Measurements from ENCODE around the gene CDC42EP3. TPM values are rescaled to one million over a fixed set of nuclear protein-coding genes. Genes with fewer than 3 reads are reported as not detected.

Gene CDC42EP3
- 100 to 1,000 TPM in 1 of 3 donors, 10 to 100 TPM in 2; 80.7 to 170 (median 81.3) TPM for polyA plus RNA-seq

GRCh38 chr2:37671009-37671815 lies at the start of gene CDC42EP3:
TSS of gene CDC42EP3 (minus strand) at chr2:37671642. CDS start at chr2:37646587, 25,055 bp downstream.
- peak within 1 kb of the TSS; percentile 88 to 95 (median 93) for H3K27ac Mint-ChIP-seq
- peak; percentile 70 to 74 (median 73) for DNase-seq
- H3K4me1 Mint-ChIP-seq, result peaks cover 49 to 70% of the 10 kb centered on the region in 2 donors
- peaks cover 9 to 16% (median 13%) of the 10 kb centered on the region in 3 donors for H3K27me3 Mint-ChIP-seq (ENCODE audit: low read depth in 3 of 3)
- no peaks in the 10 kb centered on the region for H3K9me3 Mint-ChIP-seq
- H3K4me3 Mint-ChIP-seq, result peak within 1 kb of the TSS; percentile 92 to 95 (median 94)
- peaks cover 0 to 3% (median 0%) of the 10 kb centered on the region in 3 donors for H3K36me3 Mint-ChIP-seq

- Mint-ChIP-seq H3K27me3 (ENCODE audit: low read depth in 3 of 3) (peaks cover 0 to 3% (median 0%) of the 10 kb centered on the region in 3 donors), H3K9me3 (peaks cover 0 to 3% (median under 1%) of the 10 kb centered on the region in 6 donors), H3K4me1 (peaks cover 6 to 9% of the 10 kb centered on the region in 2 donors), H3K27ac (no peak overlapping the region), H3K36me3 (peaks cover 5% of the 10 kb centered on the region in 3 donors), H3K4me3 (no peak overlapping the region)
- no peak for DNase-seq
These were observed 49.7 kb upstream of the CDC42EP3 start for GRCh38 chr2:37721201-37721560.

GRCh38 chr2:37720533-37721200 lies 49.2 kb upstream of the CDC42EP3 start:
- peaks cover 5 to 10% (median 5%) of the 10 kb centered on the region in 3 donors for H3K36me3 Mint-ChIP-seq
- peak in 2 of 3 donors; percentile 3 to 7 for DNase-seq
- H3K27me3 Mint-ChIP-seq (ENCODE audit: low read depth in 3 of 3), result peaks cover 0 to 3% (median 0%) of the 10 kb centered on the region in 3 donors
- peaks cover 0 to 5% (median 2%) of the 10 kb centered on the region in 6 donors for H3K9me3 Mint-ChIP-seq
- H3K4me3 Mint-ChIP-seq, result no peak overlapping the region
- peaks cover 6 to 9% of the 10 kb centered on the region in 2 donors for H3K4me1 Mint-ChIP-seq
- H3K27ac Mint-ChIP-seq, result no peak overlapping the region

- Mint-ChIP-seq H3K27ac (no peak overlapping the region), H3K9me3 (peaks cover 2 to 12% (median 6%) of the 10 kb centered on the region in 6 donors), H3K27me3 (ENCODE audit: low read depth in 3 of 3) (peaks cover 0 to 3% (median 0%) of the 10 kb centered on the region in 3 donors), H3K36me3 (peaks cover 5 to 12% (median 11%) of the 10 kb centered on the region in 3 donors), H3K4me3 (no peak overlapping the region), H3K4me1 (peaks cover 9 to 22% of the 10 kb centered on the region in 2 donors)
- no peak for DNase-seq
These were observed 47.2 kb upstream of the CDC42EP3 start for GRCh38 chr2:37718515-37719161.

- Mint-ChIP-seq H3K27ac (peak overlapping the region in 5 of 6 donors; percentile 23 to 58 (median 51)), H3K4me1 (peaks cover 33 to 48% of the 10 kb centered on the region in 2 donors), H3K27me3 (ENCODE audit: low read depth in 3 of 3) (peaks cover 0 to 5% (median 0%) of the 10 kb centered on the region in 3 donors), H3K36me3 (peaks cover 5 to 8% (median 8%) of the 10 kb centered on the region in 3 donors), H3K9me3 (peaks cover 2 to 12% (median 5%) of the 10 kb centered on the region in 6 donors), H3K4me3 (peak overlapping the region in 4 of 5 donors; percentile 30 to 66 (median 40))
- DNase-seq, result peak in 2 of 3 donors; percentile 2 to 3
These were observed 41.8 kb upstream of the CDC42EP3 start for GRCh38 chr2:37713258-37713700.

GRCh38 chr2:37711831-37712230 lies 40.4 kb upstream of the CDC42EP3 start:
- Mint-ChIP-seq H3K4me3 (peak overlapping the region; percentile 6 to 72 (median 65)), H3K27ac (peak overlapping the region in 5 of 6 donors; percentile 25 to 84 (median 70)), H3K27me3 (ENCODE audit: low read depth in 3 of 3) (peaks cover 0 to 2% (median 0%) of the 10 kb centered on the region in 3 donors), H3K9me3 (peaks cover 2 to 12% (median 5%) of the 10 kb centered on the region in 6 donors), H3K36me3 (peaks cover 0 to 8% (median 6%) of the 10 kb centered on the region in 3 donors), H3K4me1 (peaks cover 41 to 48% of the 10 kb centered on the region in 2 donors)
- DNase-seq, result no peak

- Mint-ChIP-seq H3K4me1 (peaks cover 44 to 48% of the 10 kb centered on the region in 2 donors), H3K36me3 (peaks cover 0 to 8% (median 6%) of the 10 kb centered on the region in 3 donors), H3K27me3 (ENCODE audit: low read depth in 3 of 3) (peaks cover 0 to 2% (median 0%) of the 10 kb centered on the region in 3 donors), H3K27ac (peak overlapping the region in 5 of 6 donors; percentile 25 to 84 (median 70)), H3K9me3 (peaks cover 2 to 12% (median 5%) of the 10 kb centered on the region in 6 donors), H3K4me3 (peak overlapping the region; percentile 6 to 72 (median 65))
- DNase-seq, result peak; percentile 29 to 48 (median 46)
These were observed 39.9 kb upstream of the CDC42EP3 start for GRCh38 chr2:37711308-37711731.

- H3K9me3 Mint-ChIP-seq, result peaks cover 0 to 2% (median 0%) of the 10 kb centered on the region in 6 donors
- no peak overlapping the region for H3K27ac Mint-ChIP-seq
- peaks cover 39 to 47% of the 10 kb centered on the region in 2 donors for H3K4me1 Mint-ChIP-seq
- no peak overlapping the region for H3K4me3 Mint-ChIP-seq
- no peaks in the 10 kb centered on the region for H3K36me3 Mint-ChIP-seq
- DNase-seq, result no peak
- peaks cover 0 to 2% (median 0%) of the 10 kb centered on the region in 3 donors for H3K27me3 Mint-ChIP-seq (ENCODE audit: low read depth in 3 of 3)
These were observed 37.7 kb upstream of the CDC42EP3 start for GRCh38 chr2:37709111-37709510.

GRCh38 chr2:37708146-37708545 lies 36.7 kb upstream of the CDC42EP3 start:
- no peak for DNase-seq
- Mint-ChIP-seq H3K4me1 (peaks cover 30 to 38% of the 10 kb centered on the region in 2 donors), H3K36me3 (no peaks in the 10 kb centered on the region), H3K9me3 (peaks cover 0 to 2% (median 0%) of the 10 kb centered on the region in 6 donors), H3K27ac (peak overlapping the region in 1 of 6 donors; percentile 69), H3K27me3 (ENCODE audit: low read depth in 3 of 3) (peaks cover 0 to 2% (median 0%) of the 10 kb centered on the region in 3 donors), H3K4me3 (no peak overlapping the region)

GRCh38 chr2:37707393-37707792 lies 36.0 kb upstream of the CDC42EP3 start:
- peaks cover 0 to 2% (median 0%) of the 10 kb centered on the region in 3 donors for H3K27me3 Mint-ChIP-seq (ENCODE audit: low read depth in 3 of 3)
- no peaks in the 10 kb centered on the region for H3K36me3 Mint-ChIP-seq
- no peak overlapping the region for H3K4me3 Mint-ChIP-seq
- H3K27ac Mint-ChIP-seq, result peak overlapping the region in 1 of 6 donors; percentile 5
- H3K9me3 Mint-ChIP-seq, result peaks cover 0 to 2% (median 0%) of the 10 kb centered on the region in 6 donors
- peaks cover 24 to 34% of the 10 kb centered on the region in 2 donors for H3K4me1 Mint-ChIP-seq
- no peak for DNase-seq

GRCh38 chr2:37706334-37707183 lies 35.1 kb upstream of the CDC42EP3 start:
- Mint-ChIP-seq H3K4me1 (peaks cover 17 to 28% of the 10 kb centered on the region in 2 donors), H3K9me3 (peaks cover 0 to 4% (median 0%) of the 10 kb centered on the region in 6 donors), H3K27ac (peak overlapping the region in 2 of 6 donors; percentile 36 to 48)

GRCh38 chr2:37705191-37705590 lies 33.7 kb upstream of the CDC42EP3 start:
- H3K4me3 Mint-ChIP-seq, result no peak overlapping the region
- H3K4me1 Mint-ChIP-seq, result peaks cover 4 to 17% of the 10 kb centered on the region in 2 donors
- no peak overlapping the region for H3K27ac Mint-ChIP-seq
- H3K36me3 Mint-ChIP-seq, result peaks cover 0 to 11% (median 8%) of the 10 kb centered on the region in 3 donors
- H3K27me3 Mint-ChIP-seq (ENCODE audit: low read depth in 3 of 3), result peaks cover 0 to 7% (median 3%) of the 10 kb centered on the region in 3 donors
- H3K9me3 Mint-ChIP-seq, result peaks cover 0 to 2% (median 0%) of the 10 kb centered on the region in 6 donors
- no peak for DNase-seq

More at GRCh38 chr2:37706334-37707183, 35.1 kb upstream of the CDC42EP3 start:
- no peak for DNase-seq
- Mint-ChIP-seq H3K36me3 (peaks cover 0 to 6% (median 4%) of the 10 kb centered on the region in 3 donors), H3K4me3 (no peak overlapping the region), H3K27me3 (ENCODE audit: low read depth in 3 of 3) (peaks cover 0 to 6% (median 2%) of the 10 kb centered on the region in 3 donors)

Data from immature natural killer cell (primary cell).